HepG2 (cell line): Measurements from ENCODE around the gene ANKRD13D. TPM values are rescaled to one million over a fixed set of nuclear protein-coding genes. Genes with fewer than 3 reads are reported as not detected.

ENCODE experiments used
- ATAC-seq: fragments of 200-7000 bp; cut with Tn5 transposase; 3 replicates; pipeline ENCODE4 v1.9.1; 2020; ENCODE audit warnings: mild to moderate bottlenecking, moderate library complexity
- BruUV-seq: library from RNA; stranded (reverse); fragments of 400-500 nt; replicated peaks from 2 replicates; lab custom pipeline; 2021; lab: Mats Ljungman, UMichigan
- CTCF ChIA-PET: fragments of 300-600 bp; formaldehyde crosslinking; extraction: SDS; loops from one replicate; lab custom pipeline; 2021; ENCODE audit warnings: low total read pairs, inconsistent platforms, low intra/inter-chr PET ratio; lab: Yijun Ruan, JAX
- POLR2A ChIA-PET: fragments of 350-600 bp; sonication (Branson Sonifier 250); formaldehyde crosslinking; loops from one replicate; lab custom pipeline; 2020; ENCODE audit warnings: antibody characterized with exemption, inconsistent platforms; lab: Yijun Ruan, JAX
- DNase-seq: peaks from one replicate; pipeline ENCODE4 v3.0.0-alpha.2; 2015; ENCODE audit warnings: low spot score
- FAIRE-seq: peaks from 3 replicates; lab custom pipeline; 2011; peaks lifted over from hg19 to GRCh38; lab: Jason Lieb, UNC
- H2AFZ ChIP-seq: one replicate; pipeline ENCODE4 v1.6.1; 2011; ENCODE audit warnings: low read length, inconsistent platforms
- H3K27ac ChIP-seq: fragments of 300-600 bp; 3 replicates; pipeline ENCODE4 v1.8.0; 2011; ENCODE audit warnings: mixed run types, mild to moderate bottlenecking, mixed read lengths, low read length, inconsistent platforms; ENCODE audit not compliant: insufficient read depth; ENCODE audit errors: extremely low read length
- H3K27me3 ChIP-seq, 2 experiments: fragments of 200-600 bp in 1 of 2; 2 replicates in 1 of 2; 3 replicates in 1 of 2; pipeline versions ENCODE4 v1.6.0 to v1.8.0; 2011; ENCODE audit warnings: low read length in 2 of 2, mild to moderate bottlenecking in 2 of 2, moderate library complexity in 2 of 2, inconsistent platforms in 1 of 2; ENCODE audit not compliant: insufficient read depth in 2 of 2, control insufficient read depth in 1 of 2
- H3K36me3 ChIP-seq, 2 experiments: fragments of 200-600 bp in 1 of 2; replicated peaks in 1 of 2; 2 replicates in 1 of 2; 3 replicates in 1 of 2; pipeline versions ENCODE4 v1.5.1 to v1.8.0; 2011; ENCODE audit warnings: low read length in 2 of 2, inconsistent platforms in 1 of 2; ENCODE audit not compliant: insufficient read depth in 2 of 2, control insufficient read depth in 1 of 2
- H3K4me1 ChIP-seq: 2 replicates; pipeline ENCODE4 v1.5.1; 2012; ENCODE audit warnings: low read length, inconsistent platforms; ENCODE audit not compliant: insufficient read depth
- H3K4me2 ChIP-seq: 2 replicates; pipeline ENCODE4 v1.6.0; 2011; ENCODE audit warnings: low read depth, low read length, inconsistent platforms
- H3K4me3 ChIP-seq, 3 experiments: fragments of 200-600 bp in 1 of 3; sonication (generic), shearing (Covaris generic) in 1 of 3; replicated peaks in 1 of 3; 2 replicates each; pipeline ENCODE4 v1.5.1; 2011 to 2016; ENCODE audit warnings: low read length in 3 of 3, inconsistent platforms in 2 of 3, low read depth in 2 of 3, mild to moderate bottlenecking in 2 of 3, control low read depth in 1 of 3, mixed read lengths in 1 of 3; ENCODE audit not compliant: insufficient read depth in 1 of 3
- H3K79me2 ChIP-seq: one replicate; pipeline ENCODE4 v1.6.1; 2011; ENCODE audit warnings: low read length, inconsistent platforms; ENCODE audit not compliant: insufficient read depth
- H3K9ac ChIP-seq: 2 replicates; pipeline ENCODE4 v1.6.0; 2011; ENCODE audit warnings: mild to moderate bottlenecking, low read depth, low read length, inconsistent platforms; ENCODE audit not compliant: insufficient read depth
- H3K9me3 ChIP-seq: 2 replicates; pipeline ENCODE4 v1.5.1; 2012; ENCODE audit warnings: mild to moderate bottlenecking, low read length
- H4K20me1 ChIP-seq: 2 replicates; pipeline ENCODE4 v1.6.0; 2011; ENCODE audit warnings: inconsistent platforms, mild to moderate bottlenecking, low read length, moderate library complexity; ENCODE audit not compliant: insufficient read depth
- DPF2 ChIP-seq: sonication (generic); formaldehyde crosslinking; IDR thresholded peaks from 2 replicates; pipeline ENCODE4 v1.4.0; 2020; ENCODE audit warnings: mild to moderate bottlenecking, low read depth, missing genetic modification reagents, borderline replicate concordance
- ETV5 ChIP-seq: IDR thresholded peaks from 2 replicates; pipeline ENCODE4 v1.6.1; 2018; ENCODE audit warnings: missing biosample characterization, missing genetic modification reagents, inconsistent platforms, borderline replicate concordance
- JUND ChIP-seq: sonication (generic); formaldehyde crosslinking; IDR thresholded peaks from 2 replicates; pipeline ENCODE4 v1.8.0; 2022; ENCODE audit warnings: mild to moderate bottlenecking, missing genetic modification reagents
- MEIS1 ChIP-seq: sonication (generic); formaldehyde crosslinking; IDR thresholded peaks from 2 replicates; pipeline ENCODE4 v1.9.0; 2021; ENCODE audit warnings: mild to moderate bottlenecking, missing genetic modification reagents, moderate library complexity, borderline replicate concordance
- NFE2L1 ChIP-seq: sonication (generic); formaldehyde crosslinking; IDR thresholded peaks from 2 replicates; pipeline ENCODE4 v1.4.0; 2020; ENCODE audit warnings: missing genetic modification reagents, mild to moderate bottlenecking, borderline replicate concordance
- SIX1 ChIP-seq: sonication (generic); formaldehyde crosslinking; IDR thresholded peaks from 2 replicates; pipeline ENCODE4 v1.4.0; 2020; ENCODE audit warnings: missing genetic modification reagents, borderline replicate concordance
- TAF15 ChIP-seq: fragments of 200-400 bp; formaldehyde crosslinking; IDR thresholded peaks from one replicate; pipeline ENCODE4 v1.6.1; 2018; ENCODE audit warnings: mild to moderate bottlenecking, low read depth, low read length; ENCODE audit not compliant: poor library complexity, severe bottlenecking
- TOE1 ChIP-seq: sonication (generic); formaldehyde crosslinking; IDR thresholded peaks from 2 replicates; pipeline ENCODE4 v1.4.0; 2020; ENCODE audit warnings: mild to moderate bottlenecking, missing genetic modification reagents
- ZFP41 ChIP-seq: sonication (generic); formaldehyde crosslinking; IDR thresholded peaks from 2 replicates; pipeline ENCODE4 v1.4.0; 2020; ENCODE audit warnings: mild to moderate bottlenecking, missing genetic modification reagents, borderline replicate concordance
- ZFP62 ChIP-seq: sonication (generic); formaldehyde crosslinking; IDR thresholded peaks from 2 replicates; pipeline ENCODE4 v1.4.0; 2020; ENCODE audit warnings: missing genetic modification reagents
- ZNF34 ChIP-seq: sonication (generic); formaldehyde crosslinking; IDR thresholded peaks from 2 replicates; pipeline ENCODE4 v1.4.0; 2020; ENCODE audit warnings: mild to moderate bottlenecking, missing genetic modification reagents, borderline replicate concordance
- ZNF430 ChIP-seq: sonication (generic); formaldehyde crosslinking; IDR thresholded peaks from 2 replicates; pipeline ENCODE4 v1.9.0; 2021; ENCODE audit warnings: mild to moderate bottlenecking, missing genetic modification reagents
- ZNF44 ChIP-seq: sonication (generic); formaldehyde crosslinking; IDR thresholded peaks from 2 replicates; pipeline ENCODE4 v1.5.1; 2020; ENCODE audit warnings: mild to moderate bottlenecking, missing genetic modification reagents
- ZSCAN21 ChIP-seq: sonication (generic); formaldehyde crosslinking; IDR thresholded peaks from 2 replicates; pipeline ENCODE4 v1.8.0; 2022; ENCODE audit warnings: mild to moderate bottlenecking, missing genetic modification reagents, moderate library complexity, borderline replicate concordance
- WGBS: methylation state at CpG from one replicate; pipeline ENCODE4 v1.1.6; 2017; ENCODE audit warnings: low lambda C conversion rate; 5-methylcytosine and 5-hydroxymethylcytosine counted together
- in situ Hi-C: cut with HindIII; loops from 2 replicates; pipeline ENCODE4 v1.10.0; 2017; ENCODE audit warnings: low pct_unique_long_range_greater_than_20kb; ENCODE audit not compliant: extremely low pct_ligation_motif_present
- intact Hi-C: fragments of 100-400 bp; cut with micrococcal nuclease; formaldehyde crosslinking; loops from one replicate; pipeline ENCODE4 v1.10.0; 2022; ENCODE audit not compliant: unreplicated experiment
- polyA plus RNA-seq, 8 experiments: library from polyadenylated mRNA; depleted of rRNA in 3 of 8; stranded (reverse) in 7 of 8; unstranded in 1 of 8; fragments of >200 nt; fragmentation: Illumina TruSeq in 4 of 8; extraction: Trizol in 4 of 8; gene quantifications; 2 replicates each; pipeline versions ENCODE4 v1.2.1 to v1.2.3, GENCODE V29; 2011 to 2016; ENCODE audit warnings: low read depth in 4 of 8, missing spikeins in 1 of 8, mixed read lengths in 1 of 8; ENCODE audit not compliant: insufficient read depth in 1 of 8
- total RNA-seq, 5 experiments: library from RNA; depleted of rRNA; stranded (reverse); fragments of >200 nt; fragmentation: Illumina TruSeq; extraction: Trizol; gene quantifications; 2 replicates each; pipeline ENCODE4 v1.2.3, GENCODE V29; 2016; ENCODE audit warnings: low read depth in 1 of 5
- TF ChIP-seq, protein P1 (sequence below): sonication (generic); formaldehyde crosslinking; IDR thresholded peaks from 2 replicates; pipeline ENCODE4 v1.5.1; 2020; ENCODE audit warnings: mild to moderate bottlenecking, missing genetic modification reagents, borderline replicate concordance
- TF ChIP-seq, protein P2 (sequence below): sonication (generic); formaldehyde crosslinking; IDR thresholded peaks from 2 replicates; pipeline ENCODE4 v1.8.1; 2023; ENCODE audit warnings: mild to moderate bottlenecking, missing genetic modification reagents, borderline replicate concordance

Gene ANKRD13D
- total and polyA plus RNA-seq, 2 of the 13 experiments (the other 11 are each of a cell fraction or from before 2014, with no cell fraction given): 18.6 to 27.3 TPM

DNA sequence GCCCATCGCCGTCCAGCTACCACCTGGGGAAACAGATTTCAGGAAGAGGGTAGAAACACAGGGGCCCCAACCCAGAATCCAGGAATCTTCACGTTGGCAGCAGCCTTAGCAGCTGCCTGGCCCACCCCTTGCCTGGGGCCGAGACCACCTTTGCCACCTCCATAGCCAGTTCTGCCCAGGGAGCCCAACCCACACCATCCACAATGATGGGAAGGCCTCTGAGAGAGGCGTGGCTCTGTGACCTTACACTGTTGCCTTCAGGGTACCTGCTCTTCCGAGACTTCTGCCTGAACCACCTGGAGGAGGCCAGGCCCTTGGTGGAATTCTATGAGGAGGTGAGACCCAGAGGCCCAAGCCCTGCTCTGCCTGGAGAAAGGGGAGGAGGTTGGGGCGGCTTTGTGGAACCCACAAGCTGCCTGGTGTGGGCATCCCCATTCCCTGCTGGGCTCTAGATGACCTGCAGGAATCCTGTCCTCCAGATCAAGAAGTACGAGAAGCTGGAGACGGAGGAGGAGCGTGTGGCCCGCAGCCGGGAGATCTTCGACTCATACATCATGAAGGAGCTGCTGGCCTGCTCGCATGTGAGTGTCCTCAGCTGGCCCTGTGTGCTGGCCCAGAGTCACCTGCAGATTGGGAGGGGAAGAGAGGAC, 10.0 kb upstream of the ANKRD13D start (continued):
- TF ChIP-seq, protein P1, sequence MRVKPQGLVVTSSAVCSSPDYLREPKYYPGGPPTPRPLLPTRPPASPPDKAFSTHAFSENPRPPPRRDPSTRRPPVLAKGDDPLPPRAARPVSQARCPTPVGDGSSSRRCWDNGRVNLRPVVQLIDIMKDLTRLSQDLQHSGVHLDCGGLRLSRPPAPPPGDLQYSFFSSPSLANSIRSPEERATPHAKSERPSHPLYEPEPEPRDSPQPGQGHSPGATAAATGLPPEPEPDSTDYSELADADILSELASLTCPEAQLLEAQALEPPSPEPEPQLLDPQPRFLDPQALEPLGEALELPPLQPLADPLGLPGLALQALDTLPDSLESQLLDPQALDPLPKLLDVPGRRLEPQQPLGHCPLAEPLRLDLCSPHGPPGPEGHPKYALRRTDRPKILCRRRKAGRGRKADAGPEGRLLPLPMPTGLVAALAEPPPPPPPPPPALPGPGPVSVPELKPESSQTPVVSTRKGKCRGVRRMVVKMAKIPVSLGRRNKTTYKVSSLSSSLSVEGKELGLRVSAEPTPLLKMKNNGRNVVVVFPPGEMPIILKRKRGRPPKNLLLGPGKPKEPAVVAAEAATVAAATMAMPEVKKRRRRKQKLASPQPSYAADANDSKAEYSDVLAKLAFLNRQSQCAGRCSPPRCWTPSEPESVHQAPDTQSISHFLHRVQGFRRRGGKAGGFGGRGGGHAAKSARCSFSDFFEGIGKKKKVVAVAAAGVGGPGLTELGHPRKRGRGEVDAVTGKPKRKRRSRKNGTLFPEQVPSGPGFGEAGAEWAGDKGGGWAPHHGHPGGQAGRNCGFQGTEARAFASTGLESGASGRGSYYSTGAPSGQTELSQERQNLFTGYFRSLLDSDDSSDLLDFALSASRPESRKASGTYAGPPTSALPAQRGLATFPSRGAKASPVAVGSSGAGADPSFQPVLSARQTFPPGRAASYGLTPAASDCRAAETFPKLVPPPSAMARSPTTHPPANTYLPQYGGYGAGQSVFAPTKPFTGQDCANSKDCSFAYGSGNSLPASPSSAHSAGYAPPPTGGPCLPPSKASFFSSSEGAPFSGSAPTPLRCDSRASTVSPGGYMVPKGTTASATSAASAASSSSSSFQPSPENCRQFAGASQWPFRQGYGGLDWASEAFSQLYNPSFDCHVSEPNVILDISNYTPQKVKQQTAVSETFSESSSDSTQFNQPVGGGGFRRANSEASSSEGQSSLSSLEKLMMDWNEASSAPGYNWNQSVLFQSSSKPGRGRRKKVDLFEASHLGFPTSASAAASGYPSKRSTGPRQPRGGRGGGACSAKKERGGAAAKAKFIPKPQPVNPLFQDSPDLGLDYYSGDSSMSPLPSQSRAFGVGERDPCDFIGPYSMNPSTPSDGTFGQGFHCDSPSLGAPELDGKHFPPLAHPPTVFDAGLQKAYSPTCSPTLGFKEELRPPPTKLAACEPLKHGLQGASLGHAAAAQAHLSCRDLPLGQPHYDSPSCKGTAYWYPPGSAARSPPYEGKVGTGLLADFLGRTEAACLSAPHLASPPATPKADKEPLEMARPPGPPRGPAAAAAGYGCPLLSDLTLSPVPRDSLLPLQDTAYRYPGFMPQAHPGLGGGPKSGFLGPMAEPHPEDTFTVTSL (CRISPR knock-in tag): no peak

DNA sequence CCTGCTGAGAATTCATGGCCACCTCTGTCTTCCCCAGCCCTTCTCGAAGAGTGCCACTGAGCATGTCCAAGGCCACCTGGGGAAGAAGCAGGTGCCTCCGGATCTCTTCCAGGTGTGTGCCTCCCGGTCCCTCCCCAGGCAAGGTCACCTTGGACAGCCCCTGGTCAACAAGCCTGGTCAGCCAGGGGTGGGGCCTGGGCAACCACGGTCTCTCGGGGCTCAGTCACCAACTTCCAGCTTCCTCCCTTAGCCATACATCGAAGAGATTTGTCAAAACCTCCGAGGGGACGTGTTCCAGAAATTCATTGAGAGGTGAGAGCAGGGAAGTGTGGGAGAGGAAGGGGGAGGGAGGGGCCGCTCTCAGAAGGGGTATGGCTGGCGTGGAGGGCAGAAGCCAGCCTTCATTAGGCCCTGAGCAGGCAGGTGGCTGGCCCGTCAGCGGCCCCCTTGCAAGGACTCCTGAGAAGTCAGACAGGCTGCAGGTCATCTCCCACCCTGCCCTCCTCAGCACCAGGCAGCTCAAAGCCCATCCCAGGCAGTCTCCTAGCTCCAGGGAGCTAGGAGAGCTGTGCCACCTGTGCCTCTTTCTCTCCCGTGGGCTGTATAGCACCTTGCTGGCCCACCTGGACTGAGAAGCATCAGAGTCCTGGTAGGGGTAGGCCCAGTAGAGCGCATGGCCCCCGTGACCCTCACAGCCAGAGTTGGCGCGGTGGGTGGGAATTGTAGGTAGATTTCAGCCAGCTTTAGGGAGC, 9.3 kb upstream of the ANKRD13D start:
- Histone ChIP-seq H3K9ac (no peak overlapping the region), H3K79me2 (peaks cover 6% of the 10 kb centered on the region), H3K27me3 (no peaks in the 10 kb centered on the region), H3K4me3 (no peak overlapping the region), H4K20me1 (peaks cover 13% of the 10 kb centered on the region; the same call in 1 of the 2 replicates), H3K9me3 (no peaks in the 10 kb centered on the region), H3K4me1 (peaks cover 2% of the 10 kb centered on the region; the same call in 1 of the 2 replicates), H3K27ac (no peak overlapping the region), H3K4me2 (no peak overlapping the region), H3K36me3 (peaks cover 38 to 85% of the 10 kb centered on the region in 2 experiments; a peak in 4 of 5 replicates), H2AFZ (no peak overlapping the region)
- CTCF ChIA-PET: no interaction called here
- DNase-seq (no peak), ATAC-seq (no peak), FAIRE-seq (no peak)
- intact Hi-C loops (no loop called here), in situ Hi-C loops (no loop called here)
- no TSS peak for BruUV-seq
- POLR2A ChIA-PET: interaction anchor here (1.3 kb wide), 1 partner anchor 9 kb away, joined by 7 read pairs; the partner anchor contains the start of gene ANKRD13D
- 98% methylated on average over 13 of the region's 17 CpGs for WGBS
- no peak for TF ChIP-seq TOE1
- no peak for TF ChIP-seq DPF2
- TF ChIP-seq SIX1 (CRISPR knock-in tag): no peak
- TF ChIP-seq, protein P2, sequence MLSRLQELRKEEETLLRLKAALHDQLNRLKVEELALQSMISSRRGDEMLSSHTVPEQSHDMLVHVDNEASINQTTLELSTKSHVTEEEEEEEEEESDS (CRISPR knock-in tag): no peak
- TF ChIP-seq ZNF430 (CRISPR knock-in tag): no peak
- no peak for TF ChIP-seq MEIS1 (CRISPR knock-in tag)
- no peak for TF ChIP-seq ZNF34 (CRISPR knock-in tag)
- TF ChIP-seq TAF15: no peak
- no peak for TF ChIP-seq ZFP62 (CRISPR knock-in tag)
- no peak for TF ChIP-seq ETV5
- no peak for TF ChIP-seq ZSCAN21 (CRISPR knock-in tag)
- TF ChIP-seq JUND (CRISPR knock-in tag): no peak
- no peak for TF ChIP-seq NFE2L1 (CRISPR knock-in tag)
- TF ChIP-seq ZNF44 (CRISPR knock-in tag): no peak
- TF ChIP-seq ZFP41 (CRISPR knock-in tag): no peak
